HCT116 (cell line): Measurements from ENCODE around the gene PDGFA. TPM values are rescaled to one million over a fixed set of nuclear protein-coding genes. Genes with fewer than 3 reads are reported as not detected.

Source experiments
- ATAC-seq: fragments of 200-7000 bp; cut with Tn5 transposase; 2 replicates; pipeline ENCODE4 v1.9.1; 2020; ENCODE audit warnings: mild to moderate bottlenecking, moderate library complexity
- BruUV-seq: library from RNA; stranded (reverse); fragments of 400-500 nt; replicated peaks from 2 replicates; lab custom pipeline; 2021; lab: Mats Ljungman, UMichigan
- CTCF ChIA-PET: fragments of 300-600 bp; sonication (Branson Sonifier 250); formaldehyde crosslinking; loops from one replicate; lab custom pipeline; 2021; ENCODE audit warnings: antibody characterized with exemption; lab: Charles Lee
- POLR2A ChIA-PET: fragments of 300-600, 350-600 bp; sonication (Branson Sonifier 250); formaldehyde crosslinking; loops from one replicate; lab custom pipeline; 2021; ENCODE audit warnings: antibody characterized with exemption; lab: Charles Lee
- RAD21 ChIA-PET, 2 experiments: fragments of 300-600 bp; sonication (Branson Sonifier 250); formaldehyde crosslinking; loops; one replicate each; lab custom pipeline; 2023; ENCODE audit warnings: low total read pairs in 2 of 2; ENCODE audit not compliant: uncharacterized antibody in 2 of 2, unreplicated experiment in 2 of 2, low non-redundant PET in 1 of 2; lab: Charles Lee
- DNase-seq: peaks from one replicate; pipeline ENCODE4 v3.0.0-alpha.2; 2010; ENCODE audit warnings: low read depth, low spot score
- H2AFZ ChIP-seq: fragments of 200-600 bp; shearing (Covaris generic), sonication (generic); 2 replicates; pipeline ENCODE4 v1.6.1; 2017; ENCODE audit warnings: low read depth, mixed run types, mixed read lengths, antibody characterized with exemption, low read length; ENCODE audit not compliant: poor library complexity, severe bottlenecking
- H3K27ac ChIP-seq: 2 replicates; pipeline ENCODE4 v1.5.1; 2012; ENCODE audit warnings: low read depth, low read length
- H3K27me3 ChIP-seq: fragments of 200-600 bp; sonication (generic); 2 replicates; pipeline ENCODE4 v1.6.1; 2016; ENCODE audit warnings: mixed run types, low read length, mixed read lengths; ENCODE audit not compliant: insufficient read depth
- H3K36me3 ChIP-seq, 2 experiments: fragments of 200-500 bp in 1 of 2; fragments of 200-600 bp in 1 of 2; sonication (Bioruptor generic) in 1 of 2; sonication (generic) in 1 of 2; 2 replicates each; pipeline versions ENCODE4 v1.5.1 to v1.6.1; 2014 to 2016; ENCODE audit warnings: low read length in 2 of 2, inconsistent platforms in 1 of 2, mixed read lengths in 1 of 2, mixed run types in 1 of 2; ENCODE audit not compliant: insufficient read depth in 2 of 2, control insufficient read depth in 1 of 2
- H3K4me1 ChIP-seq, 2 experiments: fragments of 200-600 bp in 1 of 2; sonication (generic) in 1 of 2; 2 replicates each; pipeline versions ENCODE4 v1.5.1 to v1.6.1; 2012 to 2017; ENCODE audit warnings: low read length in 2 of 2, inconsistent platforms in 1 of 2, mild to moderate bottlenecking in 1 of 2, mixed read lengths in 1 of 2, mixed run types in 1 of 2, moderate library complexity in 1 of 2; ENCODE audit not compliant: insufficient read depth in 2 of 2, control insufficient read depth in 1 of 2
- H3K4me2 ChIP-seq: fragments of 200-600 bp; sonication (generic); 2 replicates; pipeline ENCODE4 v1.6.1; 2017; ENCODE audit warnings: mixed run types, low read length, mixed read lengths
- H3K4me3 ChIP-seq, 2 experiments: fragments of 200-600 bp in 1 of 2; sonication (generic) in 1 of 2; replicated peaks in 1 of 2; 2 replicates each; pipeline ENCODE4 v1.5.1; 2011 to 2016; ENCODE audit warnings: low read length in 2 of 2, control low read depth in 1 of 2, low read depth in 1 of 2, mild to moderate bottlenecking in 1 of 2, mixed read lengths in 1 of 2, mixed run types in 1 of 2
- H3K79me2 ChIP-seq: fragments of 200-600 bp; sonication (generic); 2 replicates; pipeline ENCODE4 v1.6.1; 2017; ENCODE audit warnings: mild to moderate bottlenecking, mixed run types, low read length, moderate library complexity, mixed read lengths; ENCODE audit not compliant: insufficient read depth
- H3K9ac ChIP-seq: fragments of 200-600 bp; sonication (generic); 2 replicates; pipeline ENCODE4 v1.6.1; 2016; ENCODE audit warnings: low read length, mixed read lengths
- H3K9me2 ChIP-seq: fragments of 200-600 bp; sonication (generic), shearing (Covaris generic); 2 replicates; pipeline ENCODE4 v1.6.1; 2017; ENCODE audit warnings: mixed run types, mild to moderate bottlenecking, moderate library complexity; ENCODE audit not compliant: insufficient read depth
- H3K9me3 ChIP-seq, 2 experiments: fragments of 200-500 bp in 1 of 2; fragments of 200-600 bp in 1 of 2; sonication (Bioruptor generic) in 1 of 2; sonication (generic) in 1 of 2; 2 replicates each; pipeline ENCODE4 v1.6.1; 2014 to 2017; ENCODE audit warnings: low read length in 2 of 2, mixed read lengths in 2 of 2, inconsistent platforms in 1 of 2, low read depth in 1 of 2, mild to moderate bottlenecking in 1 of 2, mixed run types in 1 of 2, moderate library complexity in 1 of 2; ENCODE audit not compliant: control insufficient read depth in 1 of 2, insufficient read depth in 1 of 2
- H4K20me1 ChIP-seq: fragments of 200-600 bp; sonication (generic), shearing (Covaris generic); 2 replicates; pipeline ENCODE4 v1.6.1; 2017; ENCODE audit warnings: mixed run types, mild to moderate bottlenecking, moderate library complexity; ENCODE audit not compliant: insufficient read depth
- CBX3 ChIP-seq: IDR thresholded peaks from 2 replicates; pipeline ENCODE4 v1.6.1; 2012; ENCODE audit warnings: low read depth
- EZH2 ChIP-seq: fragments of 200-600 bp; sonication (generic); IDR thresholded peaks from 2 replicates; pipeline ENCODE4 v1.6.1; 2017; ENCODE audit warnings: antibody characterized with exemption, mixed run types
- EZH2phosphoT487 ChIP-seq: fragments of 200-600 bp; IDR thresholded peaks from 2 replicates; pipeline ENCODE4 v1.6.1; 2018; ENCODE audit warnings: antibody characterized with exemption, borderline replicate concordance
- FOSL1 ChIP-seq: IDR thresholded peaks from 2 replicates; pipeline ENCODE4 v1.6.1; 2012; ENCODE audit warnings: low read depth
- JUND ChIP-seq: IDR thresholded peaks from 2 replicates; pipeline ENCODE4 v1.6.1; 2012
- SRF ChIP-seq: IDR thresholded peaks from 2 replicates; pipeline ENCODE4 v1.6.1; 2012; ENCODE audit warnings: low read depth
- TCF7L2 ChIP-seq: IDR thresholded peaks from 2 replicates; pipeline ENCODE4 v1.7.0; 2011; ENCODE audit warnings: borderline replicate concordance, inconsistent platforms; ENCODE audit not compliant: insufficient read depth, insufficient read length; ENCODE audit errors: extremely low read depth
- intact Hi-C: fragments of 100-400 bp; cut with micrococcal nuclease; formaldehyde crosslinking; loops from 2 replicates; pipeline ENCODE4 v1.10.0; 2022
- total RNA-seq: library from RNA; stranded (reverse); gene quantifications from one replicate; pipeline ENCODE4 v1.2.1, GENCODE V29; 2021; ENCODE audit not compliant: unreplicated experiment
- TF ChIP-seq, protein P1 (sequence below): IDR thresholded peaks from 2 replicates; pipeline ENCODE4 v1.6.1; 2011; ENCODE audit warnings: mild to moderate bottlenecking, low read length, moderate library complexity; ENCODE audit not compliant: insufficient replicate concordance; ENCODE audit errors: extremely low read depth

Gene PDGFA
- total RNA-seq, 1 experiment from 2014 or later, result 44.7 TPM

GRCh38 chr7:497346-497745 is 22.3 kb downstream of the PDGFA start (continued):
- TF ChIP-seq, protein P1, sequence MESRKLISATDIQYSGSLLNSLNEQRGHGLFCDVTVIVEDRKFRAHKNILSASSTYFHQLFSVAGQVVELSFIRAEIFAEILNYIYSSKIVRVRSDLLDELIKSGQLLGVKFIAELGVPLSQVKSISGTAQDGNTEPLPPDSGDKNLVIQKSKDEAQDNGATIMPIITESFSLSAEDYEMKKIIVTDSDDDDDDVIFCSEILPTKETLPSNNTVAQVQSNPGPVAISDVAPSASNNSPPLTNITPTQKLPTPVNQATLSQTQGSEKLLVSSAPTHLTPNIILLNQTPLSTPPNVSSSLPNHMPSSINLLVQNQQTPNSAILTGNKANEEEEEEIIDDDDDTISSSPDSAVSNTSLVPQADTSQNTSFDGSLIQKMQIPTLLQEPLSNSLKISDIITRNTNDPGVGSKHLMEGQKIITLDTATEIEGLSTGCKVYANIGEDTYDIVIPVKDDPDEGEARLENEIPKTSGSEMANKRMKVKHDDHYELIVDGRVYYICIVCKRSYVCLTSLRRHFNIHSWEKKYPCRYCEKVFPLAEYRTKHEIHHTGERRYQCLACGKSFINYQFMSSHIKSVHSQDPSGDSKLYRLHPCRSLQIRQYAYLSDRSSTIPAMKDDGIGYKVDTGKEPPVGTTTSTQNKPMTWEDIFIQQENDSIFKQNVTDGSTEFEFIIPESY, result no peak
- TF ChIP-seq TCF7L2, result no peak
- no peak for TF ChIP-seq EZH2

GRCh38 chr7:496528-497295 is 22.9 kb downstream of the PDGFA start:
- Histone ChIP-seq H3K9me2 (no peaks in the 10 kb centered on the region), H3K27ac (no peak overlapping the region), H4K20me1 (no peaks in the 10 kb centered on the region), H3K9ac (no peak overlapping the region), H3K27me3 (no peaks in the 10 kb centered on the region), H3K4me3 (no peak overlapping the region), H3K79me2 (no peaks in the 10 kb centered on the region), H3K4me2 (no peak overlapping the region), H2AFZ (no peak overlapping the region), H3K36me3 (peaks cover 5 to 16% of the 10 kb centered on the region in 2 experiments; a peak in 2 of 4 replicates), H3K9me3 (no peaks in the 10 kb centered on the region), H3K4me1 (no peaks in the 10 kb centered on the region)
- ATAC-seq (no peak), DNase-seq (no peak)
- ChIA-PET RAD21 (no interaction called here), CTCF (no interaction called here), POLR2A (no interaction called here)
- TF ChIP-seq EZH2phosphoT487 (no peak), SRF (no peak), CBX3 (no peak), JUND (no peak), FOSL1 (no peak)
- TF ChIP-seq, protein P1, result no peak
- no TSS peak for BruUV-seq
- intact Hi-C loops, result no loop called here
